Activated CD8-positive, alpha-beta T cell treated with anti-CD3 and anti-CD28 coated beads, Interleukin-2, amount 10 ng/mL, durations not matched to agents 7 days and 5 days (primary cell): ENCODE data around the gene PLA2G4E. TPM values are rescaled to one million over a fixed set of nuclear protein-coding genes. Genes with fewer than 3 reads are reported as not detected.

Source experiments
- ATAC-seq: fragments of 150-1000 bp; cut with Tn5 transposase; one replicate; pipeline ENCODE4 v1.10.0; 2021; ENCODE audit warnings: moderate library complexity
- CTCF ChIA-PET: fragments of 350-600 bp; sonication (Branson Sonifier 250); formaldehyde crosslinking; loops from one replicate; lab custom pipeline; 2021; ENCODE audit warnings: antibody characterized with exemption; lab: Charles Lee
- POLR2A ChIA-PET: fragments of 350-600 bp; sonication (Branson Sonifier 250); formaldehyde crosslinking; loops from one replicate; lab custom pipeline; 2021; ENCODE audit warnings: antibody characterized with exemption; lab: Charles Lee
- DNase-seq: peaks from one replicate; pipeline ENCODE4 v3.0.0-alpha.2; 2020
- H3K27ac Mint-ChIP-seq: one replicate; pipeline ENCODE4 v1.8.0; 2021; ENCODE audit warnings: mild to moderate bottlenecking, mixed read lengths
- H3K27me3 Mint-ChIP-seq: one replicate; pipeline ENCODE4 v1.8.0; 2021; ENCODE audit warnings: low read depth, mixed read lengths
- H3K36me3 Mint-ChIP-seq: one replicate; pipeline ENCODE4 v1.8.0; 2021; ENCODE audit warnings: low read depth, mixed read lengths
- H3K4me1 Mint-ChIP-seq: one replicate; pipeline ENCODE4 v1.8.0; 2021; ENCODE audit warnings: low read depth, mixed read lengths
- H3K4me3 Mint-ChIP-seq: one replicate; pipeline ENCODE4 v1.8.0; 2021; ENCODE audit warnings: mild to moderate bottlenecking, mixed read lengths
- H3K9me3 Mint-ChIP-seq: one replicate; pipeline ENCODE4 v1.8.0; 2022; ENCODE audit warnings: mixed read lengths; ENCODE audit not compliant: insufficient read depth
- total RNA-seq, 2 experiments: library from RNA; stranded (reverse); gene quantifications; one replicate each; pipeline ENCODE4 v1.2.3, GENCODE V29; 2021

Gene PLA2G4E
- total RNA-seq, 2 experiments from 2014 or later = not detected

DNA sequence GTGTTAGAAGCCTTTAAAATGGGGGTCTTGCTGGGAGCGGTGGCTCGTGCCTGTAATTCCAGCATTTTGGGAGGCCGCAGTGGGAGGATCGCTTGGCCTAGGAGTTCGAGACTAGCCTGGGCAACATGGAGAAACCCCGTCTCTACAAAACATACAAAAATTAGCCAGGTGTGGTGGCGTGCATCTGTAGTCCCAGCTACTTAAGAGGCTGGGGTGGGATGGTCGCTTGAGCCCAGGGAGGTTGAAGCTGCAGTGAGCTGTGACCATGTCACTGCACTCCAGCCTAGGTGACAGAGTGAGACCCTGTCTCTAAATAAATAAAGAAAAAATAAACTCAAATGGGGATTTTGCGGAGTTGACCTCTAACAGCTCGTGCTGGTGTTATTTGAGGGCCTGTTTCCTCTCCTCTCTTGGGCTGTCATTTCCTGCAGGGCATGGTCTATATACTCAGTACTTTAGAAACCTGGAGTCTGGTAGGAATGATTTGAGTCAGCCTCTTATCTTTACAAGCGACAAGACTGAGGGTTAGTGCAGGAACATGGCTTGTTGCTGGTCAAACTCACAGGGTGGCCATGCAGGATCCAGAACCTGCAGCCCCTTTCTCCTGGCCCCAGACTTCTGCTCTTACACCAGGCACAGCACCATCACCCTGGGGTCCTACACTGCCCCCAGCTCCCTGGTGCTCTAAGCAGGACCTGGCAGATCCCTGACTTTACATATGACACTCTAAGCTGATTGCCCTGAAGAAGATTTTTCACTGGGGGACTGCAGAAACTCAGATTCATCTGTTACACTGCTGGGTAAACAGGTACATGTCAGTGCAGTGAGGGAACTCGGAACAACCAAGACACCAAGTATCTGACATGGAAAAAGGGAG is 63.6 kb downstream of the PLA2G4E start:
- no peak overlapping the region for H3K27ac Mint-ChIP-seq
- peaks cover 11% of the 10 kb centered on the region for H3K4me1 Mint-ChIP-seq
- ChIA-PET CTCF (interaction anchor here (0.9 kb wide), 1 partner anchor 52 kb away, joined by 3 read pairs; no protein-coding TSS in a partner anchor), POLR2A (interaction anchor here (0.8 to 1.0 kb wide), 2 partner anchors 14 to 20 kb away, joined by 3 read pairs; no protein-coding TSS in a partner anchor)
- DNase-seq (no peak), ATAC-seq (no peak)
- peaks cover 2% of the 10 kb centered on the region for H3K36me3 Mint-ChIP-seq
- no peak overlapping the region for H3K4me3 Mint-ChIP-seq
- H3K9me3 Mint-ChIP-seq = no peaks in the 10 kb centered on the region
- no peaks in the 10 kb centered on the region for H3K27me3 Mint-ChIP-seq

DNA sequence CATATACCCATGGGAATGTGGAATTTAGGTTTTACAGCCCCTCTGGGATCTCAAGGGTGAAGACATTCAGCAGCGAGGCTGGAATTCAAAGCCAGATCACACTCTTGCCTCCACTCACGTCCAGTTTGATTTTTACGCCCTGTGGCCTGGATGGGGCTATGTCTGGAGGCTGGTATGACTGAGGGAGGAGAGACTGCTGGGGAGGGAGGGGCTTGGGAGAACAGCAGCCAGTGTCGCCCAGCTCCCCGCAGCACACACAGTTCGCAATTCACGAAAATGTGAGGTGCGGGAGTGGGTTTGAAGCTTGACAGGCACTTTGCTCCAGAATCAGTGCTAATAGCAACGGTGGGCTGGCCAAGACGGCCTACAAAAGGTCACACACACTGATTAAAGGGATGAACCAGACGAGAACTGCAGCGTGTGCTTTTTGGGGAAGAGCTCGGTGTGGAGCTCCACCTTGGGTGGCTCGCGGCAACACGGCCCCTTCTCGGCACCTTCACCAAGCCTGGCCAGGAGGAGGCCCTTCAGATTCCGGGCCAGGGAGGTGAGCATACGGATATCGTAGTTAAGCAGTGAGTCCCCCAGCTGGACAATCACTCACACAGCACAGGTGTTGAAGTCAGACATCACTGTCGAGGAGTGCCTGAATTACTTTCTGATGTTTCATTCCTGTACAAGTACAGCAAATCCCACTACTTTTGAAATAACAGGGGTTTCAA is 64.9 kb downstream of the PLA2G4E start:
- no peak for ATAC-seq
- H3K9me3 Mint-ChIP-seq = no peaks in the 10 kb centered on the region
- H3K36me3 Mint-ChIP-seq = peaks cover 3% of the 10 kb centered on the region
- no peak overlapping the region for H3K4me3 Mint-ChIP-seq
- ChIA-PET CTCF (interaction anchor here (0.7 kb wide), 1 partner anchor 34 kb away, joined by 3 read pairs; no protein-coding TSS in a partner anchor), POLR2A (no interaction called here)
- H3K27ac Mint-ChIP-seq = no peak overlapping the region
- H3K27me3 Mint-ChIP-seq = no peaks in the 10 kb centered on the region
- H3K4me1 Mint-ChIP-seq = peaks cover 11% of the 10 kb centered on the region
- no peak for DNase-seq

DNA sequence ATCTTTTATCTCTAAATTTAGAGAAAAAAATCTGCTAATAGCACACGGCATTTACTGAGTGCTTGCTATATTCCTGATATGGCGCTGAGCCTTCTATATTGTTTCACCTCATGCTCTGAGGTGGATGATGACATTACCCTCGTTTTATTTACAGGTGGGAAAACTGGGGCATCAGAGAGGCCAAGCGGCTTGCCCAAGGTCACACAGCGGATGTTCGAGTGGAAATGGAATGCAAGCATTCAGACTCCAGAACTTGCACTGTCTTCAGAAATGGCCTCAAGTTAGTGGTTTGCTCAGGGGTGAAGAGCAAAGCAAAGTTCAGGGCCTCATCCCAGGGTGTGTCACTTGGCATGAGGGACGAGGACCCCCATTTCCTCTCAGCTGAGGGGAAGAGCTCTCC is 65.7 kb downstream of the PLA2G4E start:
- Mint-ChIP-seq H3K9me3 (no peaks in the 10 kb centered on the region), H3K27ac (no peak overlapping the region), H3K27me3 (no peaks in the 10 kb centered on the region), H3K4me3 (no peak overlapping the region), H3K36me3 (peaks cover 3% of the 10 kb centered on the region), H3K4me1 (peaks cover 11% of the 10 kb centered on the region)
- DNase-seq (no peak), ATAC-seq (no peak)
- POLR2A ChIA-PET = no interaction called here
- CTCF ChIA-PET = interaction anchor here (0.7 to 1.3 kb wide), 2 partner anchors 18 to 34 kb away, joined by 3 to 4 read pairs; no protein-coding TSS in a partner anchor

DNA sequence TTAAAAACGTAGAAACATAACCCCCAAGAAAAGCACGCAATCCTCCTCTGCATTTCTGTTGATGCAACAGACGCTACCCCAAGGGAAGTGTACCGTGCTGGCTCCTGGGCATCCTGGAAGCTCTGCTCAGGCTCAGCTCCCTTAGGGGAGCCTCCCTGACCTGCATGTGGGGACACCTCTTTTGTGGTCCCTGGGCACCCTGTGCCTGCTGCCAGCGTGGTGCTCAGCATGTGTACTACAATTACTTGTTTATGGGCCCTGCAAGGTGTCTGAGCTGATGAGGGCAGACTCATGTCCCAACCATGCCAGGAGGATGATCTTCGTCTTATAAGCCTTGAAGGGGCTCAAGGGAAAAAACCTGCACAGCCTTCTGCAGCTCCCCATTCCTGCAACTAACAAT is 66.8 kb downstream of the PLA2G4E start:
- no peak overlapping the region for H3K27ac Mint-ChIP-seq
- POLR2A ChIA-PET = no interaction called here
- H3K36me3 Mint-ChIP-seq = peaks cover 3% of the 10 kb centered on the region
- H3K4me1 Mint-ChIP-seq = peaks cover 11% of the 10 kb centered on the region
- no peaks in the 10 kb centered on the region for H3K27me3 Mint-ChIP-seq
- H3K9me3 Mint-ChIP-seq = no peaks in the 10 kb centered on the region
- no peak for DNase-seq
- no peak for ATAC-seq
- CTCF ChIA-PET = interaction anchor here (1.1 to 1.4 kb wide), 3 partner anchors 13 to 181 kb away, joined by 3 to 4 read pairs (median 4); no protein-coding TSS in a partner anchor
- no peak overlapping the region for H3K4me3 Mint-ChIP-seq

DNA sequence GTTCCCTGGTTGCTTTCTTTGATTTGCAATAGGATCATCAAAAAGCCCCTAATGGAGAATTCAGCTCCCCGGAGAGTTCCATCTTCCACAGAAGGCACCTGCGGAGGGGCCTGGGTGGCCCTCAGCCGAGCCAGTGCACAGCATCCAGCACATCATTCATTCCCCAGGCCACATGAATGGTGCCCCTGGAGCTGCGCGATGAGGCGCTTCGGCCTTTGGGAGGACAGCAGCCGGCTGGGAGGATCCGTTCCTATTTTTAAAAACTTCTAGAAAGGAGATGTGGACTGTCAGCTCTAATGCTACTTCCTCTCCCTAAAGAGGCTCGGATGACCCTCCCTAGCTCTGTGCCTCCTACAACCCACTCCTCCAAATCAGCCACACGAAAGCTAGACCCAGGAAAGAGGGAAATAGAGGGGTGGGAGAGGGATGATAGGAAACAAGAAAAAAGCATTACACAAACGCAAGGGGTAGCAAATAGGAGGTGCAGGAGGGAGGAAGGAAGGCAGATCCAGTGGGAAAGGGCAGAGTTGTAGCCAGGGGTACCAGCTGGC is 68.8 kb downstream of the PLA2G4E start:
- ATAC-seq (no peak), DNase-seq (no peak)
- ChIA-PET POLR2A (interaction anchor here (0.7 kb wide), 1 partner anchor 10 kb away, joined by 3 read pairs; no protein-coding TSS in a partner anchor), CTCF (interaction anchor here (1.4 kb wide), 1 partner anchor 9 kb away, joined by 3 read pairs; no protein-coding TSS in a partner anchor)
- H3K27ac Mint-ChIP-seq = no peak overlapping the region
- H3K4me3 Mint-ChIP-seq = no peak overlapping the region
- peaks cover 4% of the 10 kb centered on the region for H3K4me1 Mint-ChIP-seq
- H3K36me3 Mint-ChIP-seq = peaks cover 3% of the 10 kb centered on the region
- H3K27me3 Mint-ChIP-seq = no peaks in the 10 kb centered on the region
- H3K9me3 Mint-ChIP-seq = no peaks in the 10 kb centered on the region

DNA sequence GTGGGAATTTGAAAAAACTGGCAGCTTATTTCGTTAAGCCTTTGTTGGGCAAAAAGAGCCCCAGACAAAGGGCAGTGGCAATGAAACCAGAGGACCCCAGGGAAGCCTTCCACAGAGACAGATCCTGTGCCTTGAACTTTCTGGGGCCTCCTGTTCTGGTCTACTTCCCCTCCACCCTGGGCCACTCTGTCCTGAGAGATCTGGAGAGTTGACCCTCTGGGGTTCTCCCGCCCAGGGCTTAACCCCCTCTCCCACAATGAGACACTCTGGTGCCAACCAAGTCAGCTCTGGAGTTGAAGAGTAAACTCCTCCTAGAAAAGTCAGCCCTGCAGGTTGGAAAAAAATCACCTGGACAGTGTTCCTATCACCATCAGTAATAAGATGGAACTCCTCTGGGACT is 69.3 kb downstream of the PLA2G4E start:
- CTCF ChIA-PET = interaction anchor here (0.9 to 1.0 kb wide), 2 partner anchors 10 to 19 kb away, joined by 3 to 4 read pairs; no protein-coding TSS in a partner anchor
- no peaks in the 10 kb centered on the region for H3K27me3 Mint-ChIP-seq
- H3K27ac Mint-ChIP-seq = no peak overlapping the region
- peaks cover 3% of the 10 kb centered on the region for H3K36me3 Mint-ChIP-seq
- ATAC-seq (no peak), DNase-seq (no peak)
- POLR2A ChIA-PET = interaction anchor here (0.7 kb wide), 1 partner anchor 25 kb away, joined by 5 read pairs; no protein-coding TSS in a partner anchor
- no peak overlapping the region for H3K4me3 Mint-ChIP-seq
- H3K9me3 Mint-ChIP-seq = no peaks in the 10 kb centered on the region
- no peaks in the 10 kb centered on the region for H3K4me1 Mint-ChIP-seq

DNA sequence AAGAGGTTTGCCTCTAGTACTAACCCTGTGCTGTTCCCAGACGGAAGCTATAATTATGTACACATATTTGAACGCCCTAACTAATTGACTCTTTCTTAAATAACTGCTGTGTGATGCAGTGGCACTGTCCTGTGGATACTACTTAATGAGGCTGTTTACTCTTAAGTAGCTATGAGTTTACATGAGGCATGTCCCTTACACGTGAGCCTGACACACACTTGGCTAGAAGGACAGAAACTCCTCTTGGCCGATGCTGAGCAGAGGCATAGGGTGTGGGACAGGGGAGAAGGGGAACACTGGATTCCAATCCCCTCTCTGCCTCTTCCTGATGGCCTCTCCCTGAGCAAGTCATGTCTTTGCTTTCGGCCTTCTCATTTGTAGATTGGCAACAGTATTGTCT is 70.4 kb downstream of the PLA2G4E start:
- Mint-ChIP-seq H3K4me3 (no peak overlapping the region), H3K27ac (no peak overlapping the region), H3K27me3 (no peaks in the 10 kb centered on the region), H3K36me3 (peaks cover 3% of the 10 kb centered on the region), H3K9me3 (no peaks in the 10 kb centered on the region), H3K4me1 (no peaks in the 10 kb centered on the region)
- ATAC-seq (peak; percentile 13), DNase-seq (no peak)
- CTCF ChIA-PET = interaction anchor here (1.4 kb wide), 1 partner anchor 22 kb away, joined by 4 read pairs; the partner anchor contains the start of gene EHD4
- POLR2A ChIA-PET = interaction anchor here (1.0 kb wide), 1 partner anchor 28 kb away, joined by 3 read pairs; no protein-coding TSS in a partner anchor

DNA sequence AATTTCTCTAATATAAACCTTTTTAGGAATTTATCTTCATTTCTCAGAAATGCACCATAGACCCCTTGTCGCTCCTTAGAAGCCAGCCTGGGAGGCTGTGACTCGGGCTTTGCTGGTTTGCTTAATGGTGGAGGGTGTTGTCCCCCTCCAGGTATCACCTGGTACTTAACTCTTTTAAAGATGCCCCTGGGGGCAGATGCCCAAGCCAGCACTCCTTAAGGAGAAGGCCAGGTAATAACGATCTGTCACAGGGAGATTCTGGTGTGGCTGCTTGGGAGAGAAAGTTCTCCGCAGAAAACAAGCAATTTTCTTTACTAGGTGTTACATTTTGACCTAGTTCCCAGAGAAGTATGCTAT is 70.7 kb downstream of the PLA2G4E start:
- no peaks in the 10 kb centered on the region for H3K9me3 Mint-ChIP-seq
- peaks cover 3% of the 10 kb centered on the region for H3K36me3 Mint-ChIP-seq
- ATAC-seq (no peak), DNase-seq (no peak)
- POLR2A ChIA-PET = interaction anchor here (1.0 kb wide), 1 partner anchor 29 kb away, joined by 3 read pairs; no protein-coding TSS in a partner anchor
- no peak overlapping the region for H3K4me3 Mint-ChIP-seq
- no peak overlapping the region for H3K27ac Mint-ChIP-seq
- H3K27me3 Mint-ChIP-seq = no peaks in the 10 kb centered on the region
- CTCF ChIA-PET = interaction anchor here (1.4 kb wide), 1 partner anchor 23 kb away, joined by 4 read pairs; the partner anchor contains the start of gene EHD4
- H3K4me1 Mint-ChIP-seq = no peaks in the 10 kb centered on the region

DNA sequence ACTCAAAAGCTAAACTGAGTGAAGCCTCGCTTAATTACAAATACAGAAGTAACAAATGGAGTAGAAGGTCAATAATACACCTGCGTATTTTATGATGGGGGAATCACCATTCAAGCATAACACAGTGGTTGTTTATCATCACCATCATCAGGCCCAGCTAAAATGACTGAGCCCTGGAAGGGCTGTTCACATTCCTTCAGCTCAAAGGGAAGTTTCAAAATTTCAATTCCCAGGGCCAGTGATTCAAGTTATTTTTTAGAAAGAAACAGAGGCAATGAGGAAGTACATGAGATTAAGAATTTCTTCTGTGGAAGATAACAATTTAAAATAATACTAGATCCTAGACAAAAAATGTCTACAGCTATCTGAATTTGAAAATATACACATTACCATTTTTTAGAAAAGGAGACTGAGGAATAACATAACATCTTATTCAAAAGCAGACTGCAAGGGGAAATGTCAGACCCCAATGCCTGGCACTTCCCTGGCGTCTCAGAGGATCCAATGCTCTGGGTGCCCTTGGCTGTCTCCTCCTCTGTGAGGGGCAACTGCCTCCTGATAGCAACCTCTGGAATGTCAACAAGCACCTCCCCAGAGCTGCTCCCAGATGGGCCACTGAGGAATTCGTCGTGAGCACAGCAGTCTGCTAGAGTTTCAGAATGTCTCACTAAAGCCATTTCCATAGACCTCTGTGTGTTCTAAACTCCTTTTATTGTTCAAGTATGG is 71.3 kb downstream of the PLA2G4E start:
- CTCF ChIA-PET = interaction anchor here (1.4 to 3.5 kb wide), 2 partner anchors 12 to 23 kb away, joined by 4 to 9 read pairs; partner anchors contain the start of gene EHD4
- Mint-ChIP-seq H3K4me3 (no peak overlapping the region), H3K4me1 (no peaks in the 10 kb centered on the region), H3K36me3 (peaks cover 3% of the 10 kb centered on the region), H3K27ac (no peak overlapping the region), H3K9me3 (no peaks in the 10 kb centered on the region), H3K27me3 (no peaks in the 10 kb centered on the region)
- DNase-seq (no peak), ATAC-seq (no peak)
- POLR2A ChIA-PET = no interaction called here

DNA sequence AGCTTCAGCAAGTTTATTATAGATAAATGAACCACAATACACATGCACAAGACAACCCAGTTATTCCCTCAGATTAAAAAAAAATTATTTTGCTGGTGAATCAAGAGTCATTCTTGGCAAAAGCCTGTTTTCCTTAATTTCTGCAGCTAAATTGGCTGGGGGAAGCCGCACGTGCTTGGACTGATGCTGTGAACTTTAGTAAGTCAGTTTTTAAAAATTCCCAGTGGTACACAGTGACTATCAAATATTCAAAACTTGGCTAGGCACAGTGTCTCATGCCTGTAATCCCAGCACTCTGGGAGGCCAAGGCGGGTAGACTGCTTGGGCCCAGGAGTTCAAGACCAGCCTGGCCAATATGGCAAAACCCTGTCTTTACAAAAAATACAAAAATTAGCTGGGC is 72.4 kb downstream of the PLA2G4E start:
- POLR2A ChIA-PET = interaction anchor here (1.1 kb wide), 1 partner anchor 11 kb away, joined by 3 read pairs; no protein-coding TSS in a partner anchor
- DNase-seq (no peak), ATAC-seq (no peak)
- H3K4me1 Mint-ChIP-seq = no peaks in the 10 kb centered on the region
- H3K27me3 Mint-ChIP-seq = no peaks in the 10 kb centered on the region
- no peak overlapping the region for H3K4me3 Mint-ChIP-seq
- no peaks in the 10 kb centered on the region for H3K9me3 Mint-ChIP-seq
- CTCF ChIA-PET = interaction anchor here (3.5 kb wide), 1 partner anchor 11 kb away, joined by 9 read pairs; no protein-coding TSS in a partner anchor
- peaks cover 3% of the 10 kb centered on the region for H3K36me3 Mint-ChIP-seq
- no peak overlapping the region for H3K27ac Mint-ChIP-seq
